Femur (tissue), 1 donor: ENCODE measurements around the gene NFATC4.
"Not testable (repeated sequence)": the region's sequence is repeated elsewhere in the genome, so short reads cannot be mapped to it uniquely, and the experiment has no call there.

Source experiments
- DNase-seq: peaks from one replicate; pipeline ENCODE4 v3.0.0-alpha.2; 2017

The NFATC4 gene

GRCh38 chr14:24339284-24340151 is 28.5 kb upstream of the NFATC4 start, which contains the start of gene RIPK3:
TSS of gene RIPK3 (minus strand) at chr14:24339991. CDS start at chr14:24339826, 165 bp downstream.
- DNase-seq = peak; percentile 51

GRCh38 chr14:24340606-24341005 is 27.4 kb upstream of the NFATC4 start:
- no peak for DNase-seq

GRCh38 chr14:24342889-24343288 is 25.1 kb upstream of the NFATC4 start:
- DNase-seq = no peak

GRCh38 chr14:24343795-24344660 is 24.0 kb upstream of the NFATC4 start:
- DNase-seq = no peak

GRCh38 chr14:24347134-24347533 is 20.9 kb upstream of the NFATC4 start:
- no peak for DNase-seq

GRCh38 chr14:24348186-24348585 is 19.8 kb upstream of the NFATC4 start:
- no peak for DNase-seq

- no peak for DNase-seq
Measured at GRCh38 chr14:24349742-24350141, 18.2 kb upstream of the NFATC4 start.

- no peak for DNase-seq
Measured at GRCh38 chr14:24351517-24351916, 16.5 kb upstream of the NFATC4 start.

- DNase-seq = no peak
Measured at GRCh38 chr14:24353559-24354481, 14.2 kb upstream of the NFATC4 start.

- DNase-seq = not testable (repeated sequence)
Measured at GRCh38 chr14:24354482-24354825, 13.5 kb upstream of the NFATC4 start.

GRCh38 chr14:24355009-24355408 is 13.0 kb upstream of the NFATC4 start:
- no peak for DNase-seq

GRCh38 chr14:24356208-24356607 is 11.8 kb upstream of the NFATC4 start:
- DNase-seq = no peak

GRCh38 chr14:24360281-24360680 is 7.7 kb upstream of the NFATC4 start:
- DNase-seq = no peak

- no peak for DNase-seq
Measured at GRCh38 chr14:24361326-24361725, 6.7 kb upstream of the NFATC4 start.

- DNase-seq = no peak
Measured at GRCh38 chr14:24362241-24362960, 5.6 kb upstream of the NFATC4 start.

GRCh38 chr14:24363401-24363800 is 4.6 kb upstream of the NFATC4 start:
- DNase-seq = no peak

GRCh38 chr14:24364841-24365240 is 3.1 kb upstream of the NFATC4 start:
- no peak for DNase-seq

- peak; percentile 92 for DNase-seq
Measured at GRCh38 chr14:24365600-24366412, 2.2 kb upstream of the NFATC4 start.

- DNase-seq = no peak
Measured at GRCh38 chr14:24366413-24366720, 1.6 kb upstream of the NFATC4 start.

GRCh38 chr14:24366721-24367513 is 1.1 kb upstream of the NFATC4 start:
- peak; percentile 94 for DNase-seq

- no peak for DNase-seq
Measured at GRCh38 chr14:24368212-24368561, 203 bp downstream of the NFATC4 start.
